ENCODE results near the gene MKLN1.
"Not testable (repeated sequence)": the region's sequence is repeated elsewhere in the genome, so short reads cannot be mapped to it uniquely, and the experiment has no call there.

The MKLN1 gene

GRCh38 chr7:131312838-131313237 lies 14.8 kb upstream of the MKLN1 start:
- no peak for DNase-seq (ENCODE audit: low read depth)

- DNase-seq (ENCODE audit: low read depth) = no peak
These were observed 7.1 kb upstream of the MKLN1 start for GRCh38 chr7:131320603-131321002.

GRCh38 chr7:131321656-131322055 lies 6.0 kb upstream of the MKLN1 start:
- no peak for DNase-seq (ENCODE audit: low read depth)

GRCh38 chr7:131322061-131322460 lies 5.6 kb upstream of the MKLN1 start:
- no peak for DNase-seq (ENCODE audit: low read depth)

GRCh38 chr7:131322861-131323260 lies 4.8 kb upstream of the MKLN1 start:
- DNase-seq (ENCODE audit: low read depth) = no peak

GRCh38 chr7:131325179-131325840 lies 2.4 kb upstream of the MKLN1 start:
- DNase-seq (ENCODE audit: low read depth) = no peak

- no peak for DNase-seq (ENCODE audit: low read depth)
These were observed 1.1 kb upstream of the MKLN1 start for GRCh38 chr7:131326576-131326975.

- DNase-seq (ENCODE audit: low read depth) = no peak
These were observed 539 bp upstream of the MKLN1 start for GRCh38 chr7:131327049-131327625.

- DNase-seq (ENCODE audit: low read depth) = no peak
These were observed 900 bp downstream of the MKLN1 start for GRCh38 chr7:131328377-131329175.

GRCh38 chr7:131329176-131329570 lies 1.5 kb downstream of the MKLN1 start:
- no peak for DNase-seq (ENCODE audit: low read depth)

- DNase-seq (ENCODE audit: low read depth) = no peak
These were observed 2.6 kb downstream of the MKLN1 start for GRCh38 chr7:131330299-131330698.

GRCh38 chr7:131331806-131332205 lies 4.1 kb downstream of the MKLN1 start:
- DNase-seq (ENCODE audit: low read depth) = no peak

- DNase-seq (ENCODE audit: low read depth) = not testable (repeated sequence)
These were observed 5.1 kb downstream of the MKLN1 start for GRCh38 chr7:131332729-131333128.

GRCh38 chr7:131335639-131336381 lies 8.1 kb downstream of the MKLN1 start:
- no peak for DNase-seq (ENCODE audit: low read depth)

- no peak for DNase-seq (ENCODE audit: low read depth)
These were observed 9.3 kb downstream of the MKLN1 start for GRCh38 chr7:131336956-131337355.

- no peak for DNase-seq (ENCODE audit: low read depth)
These were observed 10.5 kb downstream of the MKLN1 start for GRCh38 chr7:131338173-131338572.

GRCh38 chr7:131338691-131339390 lies 11.2 kb downstream of the MKLN1 start:
- no peak for DNase-seq (ENCODE audit: low read depth)

GRCh38 chr7:131341690-131342089 lies 14.0 kb downstream of the MKLN1 start:
- no peak for DNase-seq (ENCODE audit: low read depth)

- no peak for DNase-seq (ENCODE audit: low read depth)
These were observed 15.3 kb downstream of the MKLN1 start for GRCh38 chr7:131342864-131343442.

- no peak for DNase-seq (ENCODE audit: low read depth)
These were observed 19.4 kb downstream of the MKLN1 start for GRCh38 chr7:131346885-131347592.

GRCh38 chr7:131352032-131352431 lies 24.4 kb downstream of the MKLN1 start:
- no peak for DNase-seq (ENCODE audit: low read depth)

Data from CMK (cell line).